Left forelimb (tissue), 1 donor: Measurements from ENCODE around the gene TCF7.
A peak's percentile ranks its signal among the peaks of the same experiment; 100 is the strongest.

ENCODE experiments used
- DNase-seq: peaks from one replicate; pipeline ENCODE4 v3.0.0-alpha.2; 2018; ENCODE audit warnings: low spot score

TCF7 gene

GRCh38 chr5:134131165-134131564, 16.7 kb downstream of the TCF7 start:
- no peak for DNase-seq

GRCh38 chr5:134131578-134132350, 17.3 kb downstream of the TCF7 start:
- no peak for DNase-seq

GRCh38 chr5:134132372-134133187, 18.1 kb downstream of the TCF7 start:
- DNase-seq: peak; percentile 48

- peak; percentile 56 for DNase-seq
Measured at GRCh38 chr5:134133188-134133994, 18.9 kb downstream of the TCF7 start.

- no peak for DNase-seq
Measured at GRCh38 chr5:134133995-134134541, 19.6 kb downstream of the TCF7 start.

GRCh38 chr5:134135091-134135655, 20.7 kb downstream of the TCF7 start:
- DNase-seq: no peak

GRCh38 chr5:134136221-134136631, 21.7 kb downstream of the TCF7 start:
- peak; percentile 53 for DNase-seq

GRCh38 chr5:134136771-134137170, 22.3 kb downstream of the TCF7 start:
- peak; percentile 53 for DNase-seq

GRCh38 chr5:134138416-134139376, 24.2 kb downstream of the TCF7 start:
- DNase-seq: peak; percentile 54

GRCh38 chr5:134139377-134139851, 24.9 kb downstream of the TCF7 start:
- DNase-seq: no peak

- peak; percentile 55 for DNase-seq
Measured at GRCh38 chr5:134139891-134140469, 25.5 kb downstream of the TCF7 start.

- DNase-seq: peak; percentile 70
Measured at GRCh38 chr5:134140530-134141201, 26.2 kb downstream of the TCF7 start.

- no peak for DNase-seq
Measured at GRCh38 chr5:134141331-134142050, 27.0 kb downstream of the TCF7 start.

GRCh38 chr5:134142052-134142451, 27.6 kb downstream of the TCF7 start:
- DNase-seq: peak; percentile 53

- DNase-seq: no peak
Measured at GRCh38 chr5:134142806-134143205, 28.3 kb downstream of the TCF7 start.

GRCh38 chr5:134143431-134143830, 28.9 kb downstream of the TCF7 start:
- DNase-seq: no peak

- peak; percentile 57 for DNase-seq
Measured at GRCh38 chr5:134143944-134144941, 29.8 kb downstream of the TCF7 start.
